22Rv1 (cell line): ENCODE measurements around the gene CYLD.

Experiments used
- CTCF ChIP-seq: fragments of 450-650 bp; IDR thresholded peaks from 2 replicates; pipeline ENCODE4 v1.5.1; 2017; ENCODE audit warnings: mild to moderate bottlenecking
- ZFX ChIP-seq: fragments of 450-650 bp; IDR thresholded peaks from 2 replicates; pipeline ENCODE4 v1.6.1; 2017; ENCODE audit warnings: antibody characterized with exemption, borderline replicate concordance

DNA sequence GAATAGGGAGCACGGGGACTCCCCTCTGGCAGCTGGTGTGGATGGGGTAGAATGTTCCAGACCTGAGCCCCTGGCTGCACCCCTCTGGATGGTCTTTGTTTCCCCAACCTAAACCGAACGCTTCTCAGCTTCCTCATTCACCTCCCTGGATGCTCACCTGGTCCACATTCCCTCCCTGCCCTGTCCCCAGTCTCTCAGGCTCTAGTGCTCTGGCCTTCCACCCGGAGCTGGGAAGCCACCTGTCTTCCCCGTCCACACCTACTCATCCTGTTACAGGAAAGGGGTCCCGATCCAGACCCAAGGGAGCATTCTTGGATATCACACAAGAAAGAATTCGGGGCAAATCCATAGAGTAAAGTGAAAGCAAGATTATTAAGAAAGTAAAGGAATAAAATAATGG is 73.5 kb downstream of the CYLD start:
- TF ChIP-seq CTCF (no peak), ZFX (no peak)
